Endothelial cell of umbilical vein (primary cell): ENCODE measurements around the gene DIPK1A.

ENCODE experiments used
- CTCF ChIP-seq, 2 donors: IDR thresholded peaks; 1 replicate in 1 of 2; 2 replicates in 1 of 2; pipeline ENCODE4 v1.5.1; 2011; ENCODE audit warnings: low read length in 2 of 2, mild to moderate bottlenecking in 2 of 2, moderate library complexity in 2 of 2, control low read depth in 1 of 2, inconsistent platforms in 1 of 2, low read depth in 1 of 2; ENCODE audit not compliant: insufficient read depth in 1 of 2; ENCODE audit errors: extremely low read depth in 1 of 2
- EZH2 ChIP-seq: IDR thresholded peaks from 2 replicates; pipeline ENCODE4 v1.6.1; 2012; ENCODE audit warnings: borderline replicate concordance, low read depth, mild to moderate bottlenecking, moderate library complexity, low read length, inconsistent platforms; ENCODE audit not compliant: severe bottlenecking

GRCh38 chr1:92877081-92877711 is 84.1 kb downstream of the DIPK1A start:
- TF ChIP-seq EZH2 (no peak), CTCF (IDR thresholded peaks at IDR 0.05; ENCODE audit: extremely low read depth in 1 of 2, insufficient read depth in 1 of 2, low read depth in 1 of 2, low read length in 2 of 2) (no peak)
